Upper lobe of left lung (tissue), 4 donors: Measurements from ENCODE around the gene CLN5.

Source experiments
- POLR2A ChIP-seq, 4 donors: fragments of 450-650 bp; IDR thresholded peaks; one replicate each; pipeline ENCODE4 v1.5.1; 2016 to 2017; ENCODE audit warnings: antibody characterized with exemption in 4 of 4, mild to moderate bottlenecking in 2 of 4
- POLR2AphosphoS5 ChIP-seq, 2 donors: sonication (generic); formaldehyde crosslinking; IDR thresholded peaks; one replicate each; pipeline ENCODE4 v1.5.1; 2017; ENCODE audit warnings: antibody characterized with exemption in 2 of 2
- TF ChIP-seq, protein P1 (sequence below), 6 experiments: fragments of 450-650 bp in 4 of 6; fragments of 200-600 bp in 2 of 6; sonication (generic) in 2 of 6; IDR thresholded peaks; one replicate each; pipeline ENCODE4 v1.5.1; 2016 to 2019; ENCODE audit warnings: antibody characterized with exemption in 6 of 6

DNA sequence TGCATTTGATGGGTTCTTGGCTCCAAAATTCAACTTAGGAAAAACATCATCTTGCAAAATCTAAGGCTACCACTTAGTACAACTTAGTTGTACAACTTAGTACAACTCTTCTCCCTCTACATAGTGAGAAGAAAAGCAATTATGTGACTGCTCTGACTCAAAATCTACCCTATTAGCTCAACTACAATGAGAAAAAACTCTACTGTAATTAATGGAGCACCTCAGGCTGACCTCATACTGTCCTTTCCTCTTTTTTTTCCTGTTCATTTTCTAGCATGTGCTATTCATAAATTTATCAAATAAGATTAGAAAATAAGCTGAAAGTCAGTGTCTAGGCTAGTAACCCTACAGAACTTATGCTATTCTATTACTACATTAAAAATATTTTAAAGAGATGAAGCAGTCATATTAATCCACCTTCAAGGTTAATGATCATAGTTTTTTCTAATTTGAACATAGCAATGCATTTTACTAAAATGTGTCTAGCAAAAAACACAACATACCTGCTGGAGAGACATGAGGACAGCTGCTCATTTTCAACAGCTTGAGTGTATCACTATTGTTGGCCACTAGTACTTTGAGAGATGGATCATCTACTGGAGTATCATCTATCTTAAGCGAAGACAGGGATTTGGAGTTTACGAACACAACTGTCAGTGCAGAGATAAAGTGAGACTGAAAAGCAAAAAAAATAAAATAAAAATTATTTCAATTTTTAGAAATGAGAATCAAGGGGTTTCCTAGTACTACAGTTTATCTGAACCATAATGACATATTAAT lies 23.2 kb downstream of the CLN5 start:
- TF ChIP-seq, protein P1, sequence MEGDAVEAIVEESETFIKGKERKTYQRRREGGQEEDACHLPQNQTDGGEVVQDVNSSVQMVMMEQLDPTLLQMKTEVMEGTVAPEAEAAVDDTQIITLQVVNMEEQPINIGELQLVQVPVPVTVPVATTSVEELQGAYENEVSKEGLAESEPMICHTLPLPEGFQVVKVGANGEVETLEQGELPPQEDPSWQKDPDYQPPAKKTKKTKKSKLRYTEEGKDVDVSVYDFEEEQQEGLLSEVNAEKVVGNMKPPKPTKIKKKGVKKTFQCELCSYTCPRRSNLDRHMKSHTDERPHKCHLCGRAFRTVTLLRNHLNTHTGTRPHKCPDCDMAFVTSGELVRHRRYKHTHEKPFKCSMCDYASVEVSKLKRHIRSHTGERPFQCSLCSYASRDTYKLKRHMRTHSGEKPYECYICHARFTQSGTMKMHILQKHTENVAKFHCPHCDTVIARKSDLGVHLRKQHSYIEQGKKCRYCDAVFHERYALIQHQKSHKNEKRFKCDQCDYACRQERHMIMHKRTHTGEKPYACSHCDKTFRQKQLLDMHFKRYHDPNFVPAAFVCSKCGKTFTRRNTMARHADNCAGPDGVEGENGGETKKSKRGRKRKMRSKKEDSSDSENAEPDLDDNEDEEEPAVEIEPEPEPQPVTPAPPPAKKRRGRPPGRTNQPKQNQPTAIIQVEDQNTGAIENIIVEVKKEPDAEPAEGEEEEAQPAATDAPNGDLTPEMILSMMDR (IDR thresholded peaks at IDR 0.05): no peak
- no peak for TF ChIP-seq POLR2AphosphoS5 (IDR thresholded peaks at IDR 0.05)
- TF ChIP-seq POLR2A (IDR thresholded peaks at IDR 0.05): no peak
